IMR-90 (cell line): ENCODE results near the gene MROH7. TPM values are rescaled to one million over a fixed set of nuclear protein-coding genes. Genes with fewer than 3 reads are reported as not detected.

Experiments used
- ATAC-seq: fragments of 200-7000 bp; cut with Tn5 transposase; 2 replicates; pipeline ENCODE4 v1.9.1; 2020; ENCODE audit warnings: low read depth, mild to moderate bottlenecking, moderate library complexity
- BruUV-seq: library from RNA; stranded (reverse); fragments of 400-500 nt; replicated peaks from 2 replicates; lab custom pipeline; 2021; lab: Mats Ljungman, UMichigan
- CTCF ChIA-PET: fragments of 300-600 bp; formaldehyde crosslinking; extraction: SDS; loops from one replicate; lab custom pipeline; 2021; ENCODE audit warnings: antibody characterized with exemption; lab: Yijun Ruan, JAX
- POLR2A ChIA-PET: fragments of 300-600 bp; sonication (Branson Sonifier 250); formaldehyde crosslinking; loops from one replicate; lab custom pipeline; 2022; ENCODE audit warnings: antibody characterized with exemption; ENCODE audit not compliant: unreplicated experiment; lab: Charles Lee
- DNase-seq: peaks from one replicate; pipeline ENCODE4 v3.0.0; 2013
- H2AFZ ChIP-seq: replicated peaks from 2 replicates; pipeline ENCODE3; 2013; ENCODE audit warnings: low read length, mild to moderate bottlenecking; ENCODE audit not compliant: poor library complexity
- H2AK5ac ChIP-seq: 2 replicates; pipeline ENCODE4 v1.6.1; 2013; ENCODE audit warnings: low read depth, low read length, inconsistent platforms
- H2AK9ac ChIP-seq: replicated peaks from 2 replicates; pipeline ENCODE3; 2013; ENCODE audit warnings: mild to moderate bottlenecking, low read depth, low read length, moderate library complexity; ENCODE audit not compliant: poor library complexity
- H2BK120ac ChIP-seq: 2 replicates; pipeline ENCODE4 v1.6.1; 2013; ENCODE audit warnings: low read depth, low read length, inconsistent platforms
- H2BK15ac ChIP-seq: 3 replicates; pipeline ENCODE4 v1.6.1; 2013; ENCODE audit warnings: low read depth, low read length, inconsistent platforms
- H2BK20ac ChIP-seq: 2 replicates; pipeline ENCODE4 v1.6.1; 2013; ENCODE audit warnings: low read depth, mild to moderate bottlenecking, inconsistent platforms, low read length, moderate library complexity
- H2BK5ac ChIP-seq: 2 replicates; pipeline ENCODE4 v1.6.1; 2013; ENCODE audit warnings: mild to moderate bottlenecking, low read depth, low read length, inconsistent platforms; ENCODE audit not compliant: poor library complexity, severe bottlenecking
- H3K14ac ChIP-seq: replicated peaks from 2 replicates; pipeline ENCODE4 v1.6.1; 2013; ENCODE audit warnings: low read depth, low read length, inconsistent platforms
- H3K18ac ChIP-seq: 2 replicates; pipeline ENCODE4 v1.6.1; 2013; ENCODE audit warnings: low read depth, low read length, control low read depth
- H3K23ac ChIP-seq: 2 replicates; pipeline ENCODE4 v1.6.1; 2013; ENCODE audit warnings: low read depth, low read length, inconsistent platforms
- H3K27ac ChIP-seq: 2 replicates; pipeline ENCODE4 v1.5.1; 2013; ENCODE audit warnings: mild to moderate bottlenecking, control low read depth, low read length; ENCODE audit not compliant: insufficient read depth
- H3K27me3 ChIP-seq: 2 replicates; pipeline ENCODE4 v1.6.1; 2013; ENCODE audit warnings: low read length; ENCODE audit not compliant: control insufficient read depth, insufficient read depth
- H3K36me3 ChIP-seq: 2 replicates; pipeline ENCODE4 v1.6.1; 2013; ENCODE audit warnings: low read length, mixed read lengths; ENCODE audit not compliant: control insufficient read depth, insufficient read depth
- H3K4ac ChIP-seq: 2 replicates; pipeline ENCODE4 v1.6.1; 2013; ENCODE audit warnings: low read depth, low read length, inconsistent platforms
- H3K4me1 ChIP-seq: 2 replicates; pipeline ENCODE4 v1.6.1; 2013; ENCODE audit warnings: low read length, mixed read lengths; ENCODE audit not compliant: control insufficient read depth, insufficient read depth
- H3K4me2 ChIP-seq: 2 replicates; pipeline ENCODE4 v1.6.1; 2013; ENCODE audit warnings: low read depth, mild to moderate bottlenecking, control low read depth, low read length, moderate library complexity
- H3K4me3 ChIP-seq: 2 replicates; pipeline ENCODE4 v1.5.1; 2013; ENCODE audit warnings: low read depth, mild to moderate bottlenecking, control low read depth, low read length, moderate library complexity; ENCODE audit not compliant: insufficient read depth
- H3K56ac ChIP-seq: 2 replicates; pipeline ENCODE4 v1.6.1; 2013; ENCODE audit warnings: low read length, inconsistent platforms; ENCODE audit not compliant: insufficient read depth; ENCODE audit errors: extremely low read depth
- H3K79me1 ChIP-seq, 2 experiments: 2 replicates each; pipeline ENCODE4 v1.6.1; 2013; ENCODE audit warnings: low read length in 2 of 2, inconsistent platforms in 1 of 2, low read depth in 1 of 2
- H3K9ac ChIP-seq: 2 replicates; pipeline ENCODE4 v1.6.1; 2013; ENCODE audit warnings: low read depth, low read length, control low read depth
- H3K9me1 ChIP-seq: 2 replicates; pipeline ENCODE4 v1.6.1; 2013; ENCODE audit warnings: low read length, inconsistent platforms; ENCODE audit not compliant: insufficient read depth
- H3K9me3 ChIP-seq: 2 replicates; pipeline ENCODE4 v1.6.1; 2013; ENCODE audit warnings: low read length; ENCODE audit not compliant: control insufficient read depth, insufficient read depth
- H4K20me1 ChIP-seq: 2 replicates; pipeline ENCODE4 v1.6.1; 2013; ENCODE audit warnings: low read length, inconsistent platforms; ENCODE audit not compliant: insufficient read depth
- H4K5ac ChIP-seq: 2 replicates; pipeline ENCODE4 v1.6.1; 2013; ENCODE audit warnings: mild to moderate bottlenecking, low read depth, low read length, control low read depth
- H4K8ac ChIP-seq, 2 experiments: 2 replicates each; pipeline ENCODE4 v1.6.1; 2013; ENCODE audit warnings: low read depth in 2 of 2, low read length in 2 of 2, control low read depth in 1 of 2, inconsistent platforms in 1 of 2
- H4K91ac ChIP-seq: 2 replicates; pipeline ENCODE4 v1.6.1; 2013; ENCODE audit warnings: low read depth, low read length, inconsistent platforms; ENCODE audit not compliant: insufficient read depth
- BHLHE40 ChIP-seq: fragments of 150-350 bp; IDR thresholded peaks from 2 replicates; pipeline ENCODE4 v1.6.1; 2016; ENCODE audit warnings: mild to moderate bottlenecking, low read depth, low read length
- MXI1 ChIP-seq: IDR thresholded peaks from 2 replicates; pipeline ENCODE4 v1.6.1; 2012; ENCODE audit warnings: low read depth, mild to moderate bottlenecking, low read length, moderate library complexity, borderline replicate concordance
- RFX5 ChIP-seq: IDR thresholded peaks from 2 replicates; pipeline ENCODE4 v1.8.0; 2012; ENCODE audit warnings: low read depth, mild to moderate bottlenecking, low read length, moderate library complexity
- WGBS, 2 experiments: methylation state at CpG; one replicate each; pipeline versions ENCODE4 v1.1.5 to v1.1.7; 2013; ENCODE audit warnings: missing lambda C conversion rate in 2 of 2; ENCODE audit not compliant: insufficient read length in 1 of 2; ENCODE audit errors: extremely low coverage in 2 of 2; 5-methylcytosine and 5-hydroxymethylcytosine counted together
- dilution Hi-C: fragments of 300-500 bp; cut with HindIII; formaldehyde crosslinking; loops from one replicate; pipeline ENCODE4 v1.14.3; 2018; ENCODE audit warnings: low sequenced_read_pairs; ENCODE audit not compliant: unreplicated experiment
- in situ Hi-C: fragments of 300-500 bp; cut with MboI; formaldehyde crosslinking; loops from 3 replicates; pipeline ENCODE4 v1.14.3; 2019; ENCODE audit warnings: low sequenced_read_pairs, inconsistent platforms, mixed read lengths
- intact Hi-C: fragments of 100-400 bp; cut with micrococcal nuclease; formaldehyde crosslinking; loops from 2 replicates; pipeline ENCODE4 v1.10.0; 2022
- polyA plus RNA-seq, 3 experiments: library from polyadenylated mRNA; depleted of rRNA; stranded (reverse); fragments of >200 nt; gene quantifications; 2 replicates each; pipeline ENCODE4 v1.2.3, GENCODE V29; 2012; ENCODE audit warnings: low replicate concordance in 1 of 3
- total RNA-seq: library from RNA; depleted of rRNA; stranded (reverse); fragments of >200 nt; gene quantifications from 2 replicates; pipeline ENCODE4 v1.2.3, GENCODE V29; 2012
- TF ChIP-seq, protein P1 (sequence below): fragments of 150-350 bp; IDR thresholded peaks from 2 replicates; pipeline ENCODE4 v1.6.1; 2016; ENCODE audit warnings: low read depth, mild to moderate bottlenecking, low read length, moderate library complexity, borderline replicate concordance
- TF ChIP-seq, protein P2 (sequence below): conservative IDR thresholded peaks from 2 replicates; pipeline ENCODE4 v1.5.1; 2012; ENCODE audit warnings: mild to moderate bottlenecking, low read depth, low read length, improper control_type of control experiment
- TF ChIP-seq, protein P3 (sequence below): fragments of 150-350 bp; IDR thresholded peaks from 2 replicates; pipeline ENCODE4 v1.6.1; 2017; ENCODE audit warnings: mild to moderate bottlenecking, antibody characterized with exemption, low read length, low read depth

MROH7 gene
- total and polyA plus RNA-seq, 2 of the 4 experiments (the other 2 are of a cell fraction), result not detected

DNA sequence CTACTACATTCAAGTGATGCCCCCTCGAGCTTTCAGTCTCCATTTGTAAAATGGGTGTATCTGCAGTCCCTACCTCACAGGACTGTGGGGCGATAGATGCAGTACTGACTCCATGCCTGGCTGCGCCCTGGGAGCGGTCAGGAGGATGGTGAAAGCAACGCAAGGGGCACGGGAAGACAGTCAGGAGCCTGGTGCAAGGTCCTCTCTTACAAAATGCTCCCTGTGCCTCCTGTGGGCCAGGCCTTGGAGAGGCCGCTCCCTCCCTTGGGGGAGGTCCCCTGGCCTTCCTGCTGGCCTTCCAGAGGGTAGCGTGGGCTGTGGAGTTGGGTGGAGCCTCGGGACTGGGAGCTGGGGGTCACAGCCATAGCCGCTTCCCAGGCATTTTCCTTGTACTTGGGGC, 39.9 kb upstream of the MROH7 start:
- no peak for ATAC-seq
- Histone ChIP-seq H3K23ac (no peak overlapping the region), H4K5ac (no peak overlapping the region), H3K27ac (no peak overlapping the region), H3K14ac (no peak overlapping the region), H3K56ac (no peak overlapping the region), H2AK9ac (no peak overlapping the region), H3K36me3 (no peaks in the 10 kb centered on the region), H2AK5ac (no peak overlapping the region), H3K27me3 (no peaks in the 10 kb centered on the region), H3K4me3 (no peak overlapping the region), H3K9ac (no peak overlapping the region), H3K4ac (no peak overlapping the region), H4K20me1 (no peaks in the 10 kb centered on the region), H4K91ac (no peak overlapping the region), H2AFZ (peak overlapping the region; percentile 11), H3K4me1 (no peaks in the 10 kb centered on the region), H4K8ac (no peak overlapping the region), H3K9me1 (peaks cover 8% of the 10 kb centered on the region), H3K4me2 (no peak overlapping the region), H2BK120ac (no peak overlapping the region), H2BK5ac (no peak overlapping the region), H2BK15ac (no peak overlapping the region), H3K9me3 (no peaks in the 10 kb centered on the region), H3K79me1 (no peaks in the 10 kb centered on the region), H2BK20ac (no peak overlapping the region), H3K18ac (no peak overlapping the region)
- no peak for DNase-seq
- TF ChIP-seq MXI1 (no peak), RFX5 (no peak), BHLHE40 (no peak)
- TF ChIP-seq, protein P1, sequence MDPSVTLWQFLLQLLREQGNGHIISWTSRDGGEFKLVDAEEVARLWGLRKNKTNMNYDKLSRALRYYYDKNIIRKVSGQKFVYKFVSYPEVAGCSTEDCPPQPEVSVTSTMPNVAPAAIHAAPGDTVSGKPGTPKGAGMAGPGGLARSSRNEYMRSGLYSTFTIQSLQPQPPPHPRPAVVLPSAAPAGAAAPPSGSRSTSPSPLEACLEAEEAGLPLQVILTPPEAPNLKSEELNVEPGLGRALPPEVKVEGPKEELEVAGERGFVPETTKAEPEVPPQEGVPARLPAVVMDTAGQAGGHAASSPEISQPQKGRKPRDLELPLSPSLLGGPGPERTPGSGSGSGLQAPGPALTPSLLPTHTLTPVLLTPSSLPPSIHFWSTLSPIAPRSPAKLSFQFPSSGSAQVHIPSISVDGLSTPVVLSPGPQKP, result no peak
- TF ChIP-seq, protein P2, sequence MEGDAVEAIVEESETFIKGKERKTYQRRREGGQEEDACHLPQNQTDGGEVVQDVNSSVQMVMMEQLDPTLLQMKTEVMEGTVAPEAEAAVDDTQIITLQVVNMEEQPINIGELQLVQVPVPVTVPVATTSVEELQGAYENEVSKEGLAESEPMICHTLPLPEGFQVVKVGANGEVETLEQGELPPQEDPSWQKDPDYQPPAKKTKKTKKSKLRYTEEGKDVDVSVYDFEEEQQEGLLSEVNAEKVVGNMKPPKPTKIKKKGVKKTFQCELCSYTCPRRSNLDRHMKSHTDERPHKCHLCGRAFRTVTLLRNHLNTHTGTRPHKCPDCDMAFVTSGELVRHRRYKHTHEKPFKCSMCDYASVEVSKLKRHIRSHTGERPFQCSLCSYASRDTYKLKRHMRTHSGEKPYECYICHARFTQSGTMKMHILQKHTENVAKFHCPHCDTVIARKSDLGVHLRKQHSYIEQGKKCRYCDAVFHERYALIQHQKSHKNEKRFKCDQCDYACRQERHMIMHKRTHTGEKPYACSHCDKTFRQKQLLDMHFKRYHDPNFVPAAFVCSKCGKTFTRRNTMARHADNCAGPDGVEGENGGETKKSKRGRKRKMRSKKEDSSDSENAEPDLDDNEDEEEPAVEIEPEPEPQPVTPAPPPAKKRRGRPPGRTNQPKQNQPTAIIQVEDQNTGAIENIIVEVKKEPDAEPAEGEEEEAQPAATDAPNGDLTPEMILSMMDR, result no peak
- TF ChIP-seq, protein P3, sequence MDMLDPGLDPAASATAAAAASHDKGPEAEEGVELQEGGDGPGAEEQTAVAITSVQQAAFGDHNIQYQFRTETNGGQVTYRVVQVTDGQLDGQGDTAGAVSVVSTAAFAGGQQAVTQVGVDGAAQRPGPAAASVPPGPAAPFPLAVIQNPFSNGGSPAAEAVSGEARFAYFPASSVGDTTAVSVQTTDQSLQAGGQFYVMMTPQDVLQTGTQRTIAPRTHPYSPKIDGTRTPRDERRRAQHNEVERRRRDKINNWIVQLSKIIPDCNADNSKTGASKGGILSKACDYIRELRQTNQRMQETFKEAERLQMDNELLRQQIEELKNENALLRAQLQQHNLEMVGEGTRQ, result no peak
- 84% methylated on average over 6 of the region's 10 CpGs; no CpG with 5 or more reads in 1 of the 2 experiments for WGBS, 2 experiments
- CTCF ChIA-PET, result no interaction called here
- intact Hi-C loops (no loop called here), dilution Hi-C loops (no loop called here), in situ Hi-C loops (no loop called here)
- no TSS peak for BruUV-seq
- POLR2A ChIA-PET, result no interaction called here
